IPS-18c (cell line): ENCODE data around the gene CYP21A2.
"Not testable (repeated sequence)": the region's sequence is repeated elsewhere in the genome, so short reads cannot be mapped to it uniquely, and the experiment has no call there.

ENCODE experiments used
- H3K4me3 ChIP-seq: 2 replicates; pipeline ENCODE4 v1.7.0; 2013; ENCODE audit warnings: low read depth, mild to moderate bottlenecking, low read length, moderate library complexity; ENCODE audit not compliant: insufficient read depth
- H3K9me3 ChIP-seq: one replicate; pipeline ENCODE4 v1.6.1; 2013; ENCODE audit warnings: mild to moderate bottlenecking, low read length, moderate library complexity; ENCODE audit not compliant: control insufficient read depth, insufficient read depth

CYP21A2 gene

GRCh38 chr6:32037598-32038524 is at the start of gene CYP21A2:
Gene CYP21A2, plus strand, starts transcription at chr6:32038415. Its CDS starts 8 bp downstream, at chr6:32038423.
- not testable (repeated sequence) for H3K4me3 ChIP-seq

GRCh38 chr6:31989363-31989762 is 48.9 kb upstream of the CYP21A2 start:
- H3K9me3 ChIP-seq: not testable (repeated sequence)

More at GRCh38 chr6:32037598-32038524, at the start of gene CYP21A2:
- H3K9me3 ChIP-seq: not testable (repeated sequence)

DNA sequence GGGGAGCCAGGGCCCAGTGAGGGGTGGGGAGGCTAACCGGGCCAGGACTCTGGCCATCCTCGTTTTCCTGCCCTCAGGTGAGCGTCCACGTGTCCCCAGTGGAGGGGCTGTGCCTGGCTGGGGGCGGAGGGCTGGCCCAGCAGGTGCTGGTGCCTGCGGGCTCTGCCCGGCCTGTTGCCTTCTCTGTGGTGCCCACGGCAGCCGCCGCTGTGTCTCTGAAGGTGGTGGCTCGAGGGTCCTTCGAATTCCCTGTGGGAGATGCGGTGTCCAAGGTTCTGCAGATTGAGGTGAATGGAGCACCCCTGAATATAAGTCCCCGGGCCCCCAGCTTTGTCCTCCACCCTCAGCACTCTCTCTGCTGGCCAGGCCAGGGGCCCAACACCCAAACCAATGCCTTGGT is 43.8 kb upstream of the CYP21A2 start:
- not testable (repeated sequence) for H3K9me3 ChIP-seq, H3K4me3 ChIP-seq

More at GRCh38 chr6:31989363-31989762, 48.9 kb upstream of the CYP21A2 start:
- not testable (repeated sequence) for H3K4me3 ChIP-seq

DNA sequence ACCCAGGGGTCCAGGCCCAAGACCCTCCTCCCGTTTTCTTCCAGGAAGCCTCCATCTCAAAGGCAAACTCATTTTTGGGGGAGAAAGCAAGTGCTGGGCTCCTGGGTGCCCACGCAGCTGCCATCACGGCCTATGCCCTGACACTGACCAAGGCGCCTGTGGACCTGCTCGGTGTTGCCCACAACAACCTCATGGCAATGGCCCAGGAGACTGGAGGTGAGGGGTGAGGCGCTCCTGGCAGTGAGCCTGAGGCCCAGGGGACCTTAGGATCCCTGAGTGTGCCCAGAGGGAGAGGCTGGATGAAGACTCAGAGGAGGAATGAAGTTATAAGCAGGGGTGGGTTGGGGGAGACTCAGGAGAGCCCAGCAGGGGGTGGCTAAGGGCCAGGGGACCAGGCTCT is 41.8 kb upstream of the CYP21A2 start:
- H3K9me3 ChIP-seq, H3K4me3 ChIP-seq: not testable (repeated sequence)

DNA sequence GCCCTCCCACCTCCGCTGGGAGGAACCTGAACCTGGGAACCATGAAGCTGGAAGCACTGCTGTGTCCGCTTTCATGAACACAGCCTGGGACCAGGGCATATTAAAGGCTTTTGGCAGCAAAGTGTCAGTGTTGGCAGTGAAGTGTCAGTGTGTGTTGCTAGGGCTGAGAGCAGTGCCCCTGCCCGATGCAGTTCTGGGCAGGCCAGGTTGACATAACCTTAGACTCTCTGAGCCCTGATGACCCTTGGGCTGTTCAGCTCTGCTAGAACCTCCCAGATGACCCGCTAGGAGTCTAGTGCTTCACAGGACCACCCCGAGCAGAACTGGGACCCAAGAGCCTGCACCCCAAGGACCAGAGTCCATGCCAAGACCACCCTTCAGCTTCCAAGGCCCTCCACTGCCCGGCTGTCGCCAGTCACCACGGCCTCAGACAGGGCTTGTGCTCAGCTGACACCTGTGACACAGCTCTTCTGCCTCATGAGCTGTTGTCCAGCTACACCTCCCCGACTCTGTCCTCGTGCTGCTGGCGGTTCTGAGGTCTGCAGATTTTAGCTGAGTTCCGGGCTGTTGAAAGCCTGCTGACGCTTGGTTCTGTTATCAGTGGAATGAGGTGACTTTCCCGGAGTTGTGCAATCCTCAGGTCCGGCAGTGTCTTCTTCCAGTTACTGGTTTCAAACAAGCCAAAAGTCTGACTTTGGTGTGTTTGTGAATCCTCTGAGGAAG is 35.5 kb upstream of the CYP21A2 start:
- not testable (repeated sequence) for H3K4me3 ChIP-seq, H3K9me3 ChIP-seq

DNA sequence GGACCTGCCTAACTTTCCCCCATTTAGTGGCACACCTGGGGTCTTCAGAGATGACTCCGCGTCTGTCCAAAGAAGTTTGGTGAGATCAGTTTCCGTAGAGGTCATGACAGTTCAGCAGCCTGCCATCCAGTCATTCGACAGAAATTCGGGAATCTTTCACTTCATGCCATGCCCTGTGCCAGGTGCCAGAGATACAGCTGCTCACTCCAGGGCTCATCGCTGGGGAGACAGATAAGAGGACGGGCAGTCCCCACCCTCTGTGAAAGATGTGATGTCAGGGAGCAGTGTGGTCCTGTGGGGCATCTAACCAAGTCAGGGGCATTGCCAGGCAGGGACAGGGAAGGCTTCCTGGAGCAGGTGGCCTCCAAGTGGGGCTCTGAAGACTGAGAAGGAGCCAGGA is 34.9 kb upstream of the CYP21A2 start:
- not testable (repeated sequence) for H3K9me3 ChIP-seq, H3K4me3 ChIP-seq

DNA sequence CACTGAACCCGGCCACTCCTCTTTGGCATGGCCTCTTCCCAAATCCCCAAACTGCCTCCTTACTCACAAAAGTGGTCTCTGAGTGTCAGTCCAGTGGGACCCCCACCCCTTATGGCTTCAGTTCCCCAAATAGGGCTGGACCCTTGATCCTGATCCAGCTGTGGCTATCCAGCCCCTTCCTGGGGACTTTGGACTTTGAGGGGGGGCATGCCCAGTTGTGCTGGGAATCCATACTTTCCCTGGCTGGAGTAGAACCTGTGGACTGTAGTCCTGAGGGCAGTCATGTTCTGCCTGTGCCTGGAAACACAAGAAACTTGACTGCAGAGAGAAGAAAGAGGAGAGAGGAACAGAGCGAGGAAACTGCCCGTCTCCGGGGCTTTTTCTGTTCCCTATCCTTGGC is 33.8 kb upstream of the CYP21A2 start:
- not testable (repeated sequence) for H3K4me3 ChIP-seq

DNA sequence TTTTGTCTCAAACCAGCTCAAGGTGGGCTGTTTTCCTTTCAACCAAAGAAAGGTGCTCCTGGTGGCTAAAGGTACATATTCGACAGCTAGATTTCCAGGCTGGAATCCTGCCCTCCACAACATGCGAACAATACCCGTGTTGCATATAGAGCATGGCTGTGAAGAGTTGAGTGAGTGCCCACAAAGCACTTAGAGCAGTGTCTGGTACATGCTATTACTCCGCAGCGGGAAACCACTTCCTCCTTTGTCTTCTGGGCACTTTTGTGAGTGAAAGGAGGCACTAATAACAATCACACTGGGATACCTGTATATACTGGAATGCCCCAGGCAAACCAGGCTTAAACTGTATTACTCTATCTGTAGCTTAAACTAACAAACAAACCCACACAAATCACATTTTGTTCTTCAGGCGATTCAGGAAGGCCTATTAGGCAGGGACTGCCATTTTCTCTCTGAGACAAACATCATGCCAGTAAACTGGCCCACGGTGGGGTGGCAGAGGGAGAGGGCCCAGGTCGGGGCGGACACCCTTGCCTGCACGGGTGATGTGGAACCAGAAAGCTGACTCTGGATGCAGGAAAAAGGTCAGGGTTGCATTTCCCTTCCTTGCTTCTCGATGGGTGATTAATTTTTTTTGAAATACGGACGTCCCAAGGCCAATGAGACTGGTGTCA is 33.2 kb upstream of the CYP21A2 start:
- not testable (repeated sequence) for H3K9me3 ChIP-seq, H3K4me3 ChIP-seq

More for the DNA sequence above, 33.8 kb upstream of the CYP21A2 start:
- not testable (repeated sequence) for H3K9me3 ChIP-seq

- H3K4me3 ChIP-seq, H3K9me3 ChIP-seq: not testable (repeated sequence)
Measured at GRCh38 chr6:32005538-32005880, 32.7 kb upstream of the CYP21A2 start.

DNA sequence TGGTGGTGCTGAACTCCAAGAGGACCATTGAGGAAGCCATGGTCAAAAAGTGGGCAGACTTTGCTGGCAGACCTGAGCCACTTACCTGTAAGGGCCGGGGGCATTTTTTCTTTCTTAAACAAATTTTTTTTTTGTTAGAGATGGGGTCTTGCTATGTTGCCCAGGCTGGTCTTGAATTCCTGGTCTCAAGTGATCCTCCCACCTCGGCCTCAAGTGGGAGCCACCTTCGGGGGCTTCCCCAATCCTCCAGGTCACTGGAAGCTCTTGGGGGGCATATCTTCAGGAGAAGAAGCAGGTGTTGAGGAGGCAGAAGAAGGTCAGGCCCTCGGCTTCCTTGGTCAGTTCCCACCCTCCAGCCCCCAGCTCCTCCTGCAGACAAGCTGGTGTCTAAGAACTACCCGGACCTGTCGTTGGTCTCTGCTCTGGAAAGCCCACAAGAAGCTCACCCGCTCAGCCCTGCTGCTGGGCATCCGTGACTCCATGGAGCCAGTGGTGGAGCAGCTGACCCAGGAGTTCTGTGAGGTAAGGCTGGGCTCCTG is 32.2 kb upstream of the CYP21A2 start:
- not testable (repeated sequence) for H3K9me3 ChIP-seq, H3K4me3 ChIP-seq

DNA sequence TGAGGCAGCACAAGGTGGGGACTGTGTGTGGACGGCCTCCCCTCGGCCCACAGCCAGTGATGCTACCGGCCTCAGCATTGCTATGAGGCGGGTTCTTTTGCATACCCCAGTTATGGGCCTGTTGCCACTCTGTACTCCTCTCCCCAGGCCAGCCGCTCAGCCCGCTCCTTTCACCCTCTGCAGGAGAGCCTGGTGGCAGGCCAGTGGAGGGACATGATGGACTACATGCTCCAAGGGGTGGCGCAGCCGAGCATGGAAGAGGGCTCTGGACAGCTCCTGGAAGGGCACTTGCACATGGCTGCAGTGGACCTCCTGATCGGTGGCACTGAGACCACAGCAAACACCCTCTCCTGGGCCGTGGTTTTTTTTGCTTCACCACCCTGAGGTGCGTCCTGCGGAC is 31.1 kb upstream of the CYP21A2 start:
- not testable (repeated sequence) for H3K4me3 ChIP-seq, H3K9me3 ChIP-seq

DNA sequence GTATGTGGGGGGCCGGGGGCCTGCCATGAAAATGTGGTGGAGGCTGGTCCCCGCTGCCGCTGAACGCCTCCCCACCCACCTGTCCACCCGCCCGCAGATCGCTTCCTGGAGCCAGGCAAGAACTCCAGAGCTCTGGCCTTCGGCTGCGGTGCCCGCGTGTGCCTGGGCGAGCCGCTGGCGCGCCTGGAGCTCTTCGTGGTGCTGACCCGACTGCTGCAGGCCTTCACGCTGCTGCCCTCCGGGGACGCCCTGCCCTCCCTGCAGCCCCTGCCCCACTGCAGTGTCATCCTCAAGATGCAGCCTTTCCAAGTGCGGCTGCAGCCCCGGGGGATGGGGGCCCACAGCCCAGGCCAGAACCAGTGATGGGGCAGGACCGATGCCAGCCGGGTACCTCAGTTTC is 30.2 kb upstream of the CYP21A2 start:
- not testable (repeated sequence) for H3K9me3 ChIP-seq, H3K4me3 ChIP-seq

DNA sequence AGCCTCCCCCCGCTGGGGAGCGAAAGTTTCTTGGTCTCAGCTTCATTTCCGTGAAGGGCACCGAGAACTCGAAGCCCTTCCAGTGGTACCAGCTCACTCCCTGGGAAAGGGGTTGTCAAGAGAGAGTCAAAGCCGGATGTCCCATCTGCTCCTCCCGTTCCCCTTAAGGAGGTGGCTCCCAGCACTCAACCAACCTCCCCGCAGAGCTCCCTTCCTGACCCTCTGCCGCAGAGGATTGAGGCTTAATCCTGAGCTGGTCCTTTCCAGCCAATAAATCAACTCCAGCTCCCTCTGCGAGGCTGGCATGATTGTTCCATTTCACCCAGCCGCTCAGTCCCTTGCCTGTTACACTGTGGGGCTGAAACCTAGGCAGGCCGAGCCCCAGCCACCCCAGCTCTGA is 29.6 kb upstream of the CYP21A2 start:
- not testable (repeated sequence) for H3K9me3 ChIP-seq, H3K4me3 ChIP-seq

DNA sequence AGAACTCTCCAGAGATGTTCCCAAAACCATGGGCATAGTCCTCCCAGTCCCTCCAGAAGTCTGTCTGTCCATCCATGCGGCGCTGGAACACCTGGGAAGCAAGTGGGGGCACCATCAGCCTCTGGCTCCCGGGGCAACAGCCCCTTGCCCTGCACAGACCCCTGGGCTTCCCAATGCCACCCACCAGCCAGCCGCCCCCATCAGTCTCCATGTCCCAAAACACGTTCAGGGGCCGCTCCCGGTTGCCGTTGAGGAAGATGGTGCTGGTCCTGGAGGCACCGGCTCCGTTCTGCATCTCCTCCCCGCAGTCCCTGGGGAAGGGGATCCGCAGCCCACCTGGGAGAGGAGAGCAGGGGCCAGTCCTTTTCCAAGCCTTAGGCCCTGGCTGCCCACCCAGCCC is 28.7 kb upstream of the CYP21A2 start:
- H3K4me3 ChIP-seq, H3K9me3 ChIP-seq: not testable (repeated sequence)

DNA sequence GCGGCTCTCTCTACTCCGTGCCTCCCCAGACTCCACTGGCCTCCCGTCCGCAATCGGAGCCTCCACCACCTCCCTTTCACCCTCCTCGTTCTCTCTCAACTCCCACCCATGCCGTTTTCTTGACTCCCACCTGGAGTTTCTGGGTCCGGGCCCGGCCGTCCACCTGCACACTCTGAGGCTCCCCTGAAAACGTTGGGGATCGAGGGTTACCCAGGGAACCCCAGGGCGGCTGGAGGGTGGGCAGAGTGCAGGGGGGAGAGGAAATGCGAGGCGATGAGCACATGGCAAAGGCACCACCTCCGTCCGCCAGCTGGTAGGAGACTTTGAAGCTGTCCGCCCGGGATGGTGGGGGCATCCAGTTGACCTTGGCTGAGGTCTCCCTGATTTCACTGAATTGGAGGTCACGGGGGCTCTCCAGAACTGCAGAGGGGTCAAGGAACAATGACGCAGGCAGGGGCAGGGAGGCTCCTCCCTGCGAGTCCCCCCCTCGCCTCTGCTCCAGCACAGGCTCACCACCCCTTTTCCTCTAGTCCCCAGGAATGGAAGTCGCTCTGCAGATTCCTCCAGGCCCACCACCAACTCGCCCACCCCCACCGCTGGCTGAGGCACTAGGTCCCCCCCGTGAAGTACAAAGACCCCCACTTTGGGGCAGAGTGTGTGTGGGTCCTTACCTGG is 27.2 kb upstream of the CYP21A2 start:
- H3K4me3 ChIP-seq, H3K9me3 ChIP-seq: not testable (repeated sequence)

GRCh38 chr6:32012941-32013617 is 25.1 kb upstream of the CYP21A2 start:
- not testable (repeated sequence) for H3K4me3 ChIP-seq, H3K9me3 ChIP-seq

- not testable (repeated sequence) for H3K9me3 ChIP-seq, H3K4me3 ChIP-seq
Measured at GRCh38 chr6:32013738-32014137, 24.5 kb upstream of the CYP21A2 start.
